Pancreas (tissue), 10 donors: ENCODE data around the gene RPL41. TPM values are rescaled to one million over a fixed set of nuclear protein-coding genes. Genes with fewer than 3 reads are reported as not detected.

Source experiments
- ATAC-seq, 4 donors: fragments of 200-7000 bp; cut with Tn5 transposase; one replicate each; pipeline versions ENCODE4 v1.8.0 to v1.9.1; 2020; ENCODE audit warnings: mild to moderate bottlenecking in 4 of 4, moderate library complexity in 4 of 4
- DNase-seq, 6 donors: peaks; one replicate each; pipeline ENCODE4 v3.0.0-alpha.2; 2020
- FAIRE-seq: peaks from 2 replicates; lab custom pipeline; 2012; peaks lifted over from hg19 to GRCh38; lab: Jason Lieb, UNC
- H3K27ac ChIP-seq, 4 donors: fragments of 200-600 bp; sonication (generic); 1 replicate in 3 of 4; 2 replicates in 1 of 4; pipeline versions ENCODE4 v1.5.0 to v1.8.0; 2020
- H3K27me3 ChIP-seq, 4 donors: fragments of 200-600 bp; one replicate each; pipeline ENCODE4 v1.8.0; 2021
- H3K36me3 ChIP-seq, 3 donors: fragments of 200-600 bp; sonication (generic) in 1 of 3; one replicate each; pipeline versions ENCODE4 v1.5.0 to v1.8.0; 2020 to 2021
- H3K4me1 ChIP-seq, 3 donors: fragments of 200-600 bp; one replicate each; pipeline ENCODE4 v1.8.0; 2021
- H3K4me3 ChIP-seq, 4 donors: fragments of 200-600 bp; sonication (generic) in 2 of 4; one replicate each; pipeline versions ENCODE4 v1.5.0 to v1.8.0; 2020 to 2021
- H3K9me3 ChIP-seq, 4 donors: fragments of 200-600 bp; one replicate each; pipeline ENCODE4 v1.8.0; 2021
- WGBS, 2 donors: extraction: QIAGEN DNeasy Blood & Tissue Kit; methylation state at CpG; one replicate each; pipeline ENCODE4 v1.1.7; 2013; 5-methylcytosine and 5-hydroxymethylcytosine counted together
- intact Hi-C, 3 donors: fragments of 100-400 bp; cut with DNase I; formaldehyde crosslinking; loops; one replicate each; pipeline versions ENCODE4 v1.11.1 to v1.14.2; 2022
- polyA plus RNA-seq, 2 donors: library from polyadenylated mRNA; stranded (reverse); fragments of 200-250 nt; gene quantifications; one replicate each; pipeline ENCODE4 v1.2.3, GENCODE V29; 2013
- total RNA-seq, 6 donors: library from RNA; stranded (reverse); fragmentation: NEBNext Ultra II Directional in 4 of 6; extraction: Animal tissue kit (Norgen Biotek cat#: 25700) in 4 of 6; gene quantifications; one replicate each; pipeline versions ENCODE4 v1.2.1 to v1.2.4, GENCODE V29; 2021 to 2023
- TF ChIP-seq, protein P1 (sequence below), 4 donors: fragments of 200-600 bp; sonication (generic) in 3 of 4; IDR thresholded peaks; one replicate each; pipeline versions ENCODE4 v1.5.0 to v1.8.0; 2021; ENCODE audit warnings: antibody characterized with exemption in 4 of 4
- donor health status: healthy with polysubstance abuse.
- donor health status: DM: no; HTN: no; CAD: no; lungs with moderate emphysema.
- donor health status: DM: no; HTN: no; CAD: no.
- donor health status: control.
- donor health status: control.
- donor health status: Bipolar disorder and iron deficiency.
- donor health status: DM: yes; HTN: yes; CAD: no.
- donor health status: DM: no; HTN: no; CAD: no.
- donor health status: DM: no; HTN: no; CAD: no.
- donor health status: DM: yes; HTN: yes; CAD: no.

RPL41 gene
- total and polyA plus RNA-seq, 8 donors, result 1,821 to 3,960 (median 2,741) TPM

- no peak for DNase-seq
- Histone ChIP-seq H3K4me1 (peaks cover 0 to 12% (median 12%) of the 10 kb centered on the region in 3 donors), H3K27me3 (no peaks in the 10 kb centered on the region), H3K9me3 (no peaks in the 10 kb centered on the region), H3K36me3 (peaks cover 0 to 55% (median 10%) of the 10 kb centered on the region in 3 donors), H3K27ac (no peak overlapping the region), H3K4me3 (no peak overlapping the region)
- WGBS, 2 donors, result 89 to 93% methylated on average over 8 of the region's 8 CpGs
- ATAC-seq, result no peak
- intact Hi-C loops, result no loop called here
- no peak for FAIRE-seq
- TF ChIP-seq, protein P1, sequence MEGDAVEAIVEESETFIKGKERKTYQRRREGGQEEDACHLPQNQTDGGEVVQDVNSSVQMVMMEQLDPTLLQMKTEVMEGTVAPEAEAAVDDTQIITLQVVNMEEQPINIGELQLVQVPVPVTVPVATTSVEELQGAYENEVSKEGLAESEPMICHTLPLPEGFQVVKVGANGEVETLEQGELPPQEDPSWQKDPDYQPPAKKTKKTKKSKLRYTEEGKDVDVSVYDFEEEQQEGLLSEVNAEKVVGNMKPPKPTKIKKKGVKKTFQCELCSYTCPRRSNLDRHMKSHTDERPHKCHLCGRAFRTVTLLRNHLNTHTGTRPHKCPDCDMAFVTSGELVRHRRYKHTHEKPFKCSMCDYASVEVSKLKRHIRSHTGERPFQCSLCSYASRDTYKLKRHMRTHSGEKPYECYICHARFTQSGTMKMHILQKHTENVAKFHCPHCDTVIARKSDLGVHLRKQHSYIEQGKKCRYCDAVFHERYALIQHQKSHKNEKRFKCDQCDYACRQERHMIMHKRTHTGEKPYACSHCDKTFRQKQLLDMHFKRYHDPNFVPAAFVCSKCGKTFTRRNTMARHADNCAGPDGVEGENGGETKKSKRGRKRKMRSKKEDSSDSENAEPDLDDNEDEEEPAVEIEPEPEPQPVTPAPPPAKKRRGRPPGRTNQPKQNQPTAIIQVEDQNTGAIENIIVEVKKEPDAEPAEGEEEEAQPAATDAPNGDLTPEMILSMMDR (IDR thresholded peaks at IDR 0.05), result no peak
Measured at GRCh38 chr12:56143870-56144269, 27.4 kb downstream of the RPL41 start.

DNA sequence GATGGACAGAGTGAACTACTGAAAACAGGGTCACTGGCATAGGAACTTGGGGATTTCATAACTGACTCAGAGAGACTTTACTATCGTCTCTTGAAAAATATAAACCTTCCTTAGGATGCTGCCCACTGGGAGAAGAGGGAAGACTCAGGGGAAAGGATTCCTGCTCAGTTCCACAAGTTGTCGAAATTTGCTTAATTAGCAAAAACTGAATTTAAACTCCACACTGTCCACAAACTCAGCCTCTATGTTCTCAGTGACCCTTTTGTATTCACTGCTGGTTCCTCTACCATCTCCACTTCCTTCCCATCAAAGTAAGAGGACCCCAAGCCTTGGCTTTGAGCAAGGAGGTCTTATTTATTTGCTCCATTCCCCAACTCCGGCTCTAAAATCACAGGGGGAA is 28.8 kb downstream of the RPL41 start:
- no peak overlapping the region for H3K27ac ChIP-seq
- ATAC-seq, result no peak
- H3K4me1 ChIP-seq, result peaks cover 0 to 12% (median 12%) of the 10 kb centered on the region in 3 donors
- FAIRE-seq, result no peak
- intact Hi-C loops, result no loop called here
- DNase-seq, result no peak
- 93 to 94% methylated on average over 3 of the region's 3 CpGs for WGBS, 2 donors
- peaks cover 0 to 43% (median 10%) of the 10 kb centered on the region in 3 donors for H3K36me3 ChIP-seq
- no peaks in the 10 kb centered on the region for H3K9me3 ChIP-seq
- no peak overlapping the region for H3K4me3 ChIP-seq
- TF ChIP-seq, protein P1 (IDR thresholded peaks at IDR 0.05), result no peak
- H3K27me3 ChIP-seq, result no peaks in the 10 kb centered on the region

DNA sequence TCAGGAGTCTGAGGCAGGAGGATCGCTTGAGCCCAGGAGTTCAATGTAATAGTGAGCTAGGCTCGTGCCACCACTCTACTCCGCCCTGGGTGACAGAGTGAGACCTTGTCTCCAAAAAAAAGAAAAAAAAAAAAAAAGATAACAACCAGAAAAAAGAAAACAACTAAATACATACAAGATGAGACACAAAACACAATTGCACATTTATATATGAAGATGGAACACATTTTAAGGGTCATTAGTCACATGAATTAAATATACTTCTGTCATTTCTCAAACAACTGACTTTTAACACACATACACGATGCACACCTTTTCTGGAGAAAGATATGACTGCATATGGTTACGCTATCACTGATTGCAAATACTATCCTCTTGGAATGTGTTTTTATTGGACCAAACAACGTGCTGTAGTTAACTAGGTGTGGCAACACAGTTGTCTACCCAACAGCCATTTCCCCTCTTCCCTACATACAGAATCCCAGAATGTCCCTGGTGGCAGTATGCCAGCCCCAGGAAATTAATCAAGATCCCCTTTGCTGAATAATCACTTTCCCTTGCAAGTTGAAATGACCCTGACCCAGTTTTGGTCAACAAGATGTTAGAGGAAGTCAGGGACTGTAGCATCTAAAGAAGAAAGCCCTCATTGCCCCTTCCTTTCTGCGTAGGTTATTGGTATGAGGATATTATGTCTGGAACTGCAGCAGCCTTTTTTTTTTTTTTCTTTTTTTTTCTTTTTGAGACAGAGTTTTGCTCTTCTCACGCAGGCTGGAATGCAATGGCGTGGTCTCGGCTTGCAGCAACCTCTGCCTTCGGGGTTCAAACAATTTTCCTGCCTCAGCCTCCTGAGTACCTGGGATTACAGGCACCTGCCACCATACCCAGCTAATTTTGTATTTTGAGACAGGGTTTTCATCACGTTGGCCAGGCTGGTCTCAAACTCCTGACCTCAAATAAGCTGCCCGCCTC is 30.3 kb downstream of the RPL41 start:
- Histone ChIP-seq H3K36me3 (peaks cover 0 to 31% (median 10%) of the 10 kb centered on the region in 3 donors), H3K9me3 (no peaks in the 10 kb centered on the region), H3K27ac (no peak overlapping the region), H3K4me3 (no peak overlapping the region), H3K27me3 (no peaks in the 10 kb centered on the region), H3K4me1 (peaks cover 0 to 20% (median 20%) of the 10 kb centered on the region in 3 donors)
- ATAC-seq, result peak; percentile 10 to 28 (median 18)
- TF ChIP-seq, protein P1 (IDR thresholded peaks at IDR 0.05), result no peak
- intact Hi-C loops, result no loop called here
- 59 to 63% methylated on average over 13 of the region's 13 CpGs for WGBS, 2 donors
- DNase-seq, result no peak
- no peak for FAIRE-seq

GRCh38 chr12:56150563-56150962 is 34.1 kb downstream of the RPL41 start:
- intact Hi-C loops, result no loop called here
- no peak overlapping the region for H3K4me3 ChIP-seq
- no peak for ATAC-seq
- TF ChIP-seq, protein P1 (IDR thresholded peaks at IDR 0.05), result no peak
- FAIRE-seq, result no peak
- H3K36me3 ChIP-seq, result no peaks in the 10 kb centered on the region
- no peaks in the 10 kb centered on the region for H3K27me3 ChIP-seq
- no peaks in the 10 kb centered on the region for H3K9me3 ChIP-seq
- H3K4me1 ChIP-seq, result peaks cover 5 to 25% (median 20%) of the 10 kb centered on the region in 3 donors
- no peak for DNase-seq
- 64% methylated on average over 3 of the region's 3 CpGs for WGBS, 2 donors
- no peak overlapping the region for H3K27ac ChIP-seq
